VCaP (cell line): ENCODE results near the gene ALG12.

Experiments
- H3K27ac ChIP-seq: fragments of 450-650 bp; 2 replicates; pipeline ENCODE4 v1.5.1; 2017
- TF ChIP-seq, protein P1 (sequence below): fragments of 450-650 bp; conservative IDR thresholded peaks from 2 replicates; pipeline ENCODE4 v1.5.1; 2017; ENCODE audit warnings: mild to moderate bottlenecking, moderate library complexity

ALG12 gene

GRCh38 chr22:49894322-49895054, 23.8 kb downstream of the ALG12 start:
- TF ChIP-seq, protein P1, sequence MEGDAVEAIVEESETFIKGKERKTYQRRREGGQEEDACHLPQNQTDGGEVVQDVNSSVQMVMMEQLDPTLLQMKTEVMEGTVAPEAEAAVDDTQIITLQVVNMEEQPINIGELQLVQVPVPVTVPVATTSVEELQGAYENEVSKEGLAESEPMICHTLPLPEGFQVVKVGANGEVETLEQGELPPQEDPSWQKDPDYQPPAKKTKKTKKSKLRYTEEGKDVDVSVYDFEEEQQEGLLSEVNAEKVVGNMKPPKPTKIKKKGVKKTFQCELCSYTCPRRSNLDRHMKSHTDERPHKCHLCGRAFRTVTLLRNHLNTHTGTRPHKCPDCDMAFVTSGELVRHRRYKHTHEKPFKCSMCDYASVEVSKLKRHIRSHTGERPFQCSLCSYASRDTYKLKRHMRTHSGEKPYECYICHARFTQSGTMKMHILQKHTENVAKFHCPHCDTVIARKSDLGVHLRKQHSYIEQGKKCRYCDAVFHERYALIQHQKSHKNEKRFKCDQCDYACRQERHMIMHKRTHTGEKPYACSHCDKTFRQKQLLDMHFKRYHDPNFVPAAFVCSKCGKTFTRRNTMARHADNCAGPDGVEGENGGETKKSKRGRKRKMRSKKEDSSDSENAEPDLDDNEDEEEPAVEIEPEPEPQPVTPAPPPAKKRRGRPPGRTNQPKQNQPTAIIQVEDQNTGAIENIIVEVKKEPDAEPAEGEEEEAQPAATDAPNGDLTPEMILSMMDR = no peak
- no peak overlapping the region for H3K27ac ChIP-seq

DNA sequence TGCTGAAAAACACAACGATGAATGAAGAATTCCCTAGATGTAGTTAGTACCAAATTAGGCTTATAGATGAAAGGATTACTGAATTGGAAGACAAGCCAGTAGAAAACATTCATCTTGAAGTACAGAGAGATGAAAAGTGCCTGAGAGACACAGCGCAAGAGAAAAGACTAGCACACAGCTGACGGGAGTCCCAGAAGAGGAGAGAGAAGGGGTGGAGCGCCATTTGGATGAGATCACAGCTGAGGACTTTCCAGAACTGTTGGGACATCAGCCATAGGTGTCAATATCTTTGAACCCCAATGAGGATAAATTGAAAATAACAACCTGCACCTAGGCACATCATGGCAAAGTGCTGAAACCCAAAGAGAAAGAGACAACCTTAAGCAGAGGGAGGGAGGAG, 25.2 kb downstream of the ALG12 start:
- TF ChIP-seq, protein P1 = no peak
- H3K27ac ChIP-seq = no peak overlapping the region; the same call in 1 of the 2 replicates

- peak overlapping the region; percentile 27; the same call in 1 of the 2 replicates for H3K27ac ChIP-seq
- TF ChIP-seq, protein P1 = no peak
Observed at GRCh38 chr22:49892226-49892899, 25.9 kb downstream of the ALG12 start.

DNA sequence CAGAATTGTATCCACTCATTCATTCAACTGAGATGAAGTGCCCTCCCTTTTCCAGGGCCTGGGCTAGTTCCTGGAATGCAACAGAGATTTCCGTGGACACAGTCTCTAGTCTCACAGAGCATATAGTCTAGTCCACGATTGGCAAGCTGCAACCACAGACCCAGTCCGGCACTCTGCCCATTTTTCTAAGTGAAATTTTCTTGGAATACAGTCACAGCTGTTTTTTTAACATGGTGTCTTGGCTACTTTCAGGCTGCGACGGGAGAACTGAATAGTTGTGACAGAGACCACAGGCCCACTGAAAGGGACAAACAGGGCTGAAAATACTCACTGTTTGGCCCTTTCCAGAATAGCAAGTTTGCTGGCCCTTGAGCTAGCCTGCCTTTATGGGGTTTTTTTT, 29.2 kb downstream of the ALG12 start:
- H3K27ac ChIP-seq = no peak overlapping the region
- TF ChIP-seq, protein P1 = no peak

GRCh38 chr22:49887702-49888101, 30.5 kb downstream of the ALG12 start:
- no peak overlapping the region for H3K27ac ChIP-seq
- TF ChIP-seq, protein P1 = no peak

GRCh38 chr22:49887064-49887451, 31.2 kb downstream of the ALG12 start:
- TF ChIP-seq, protein P1 = no peak
- no peak overlapping the region for H3K27ac ChIP-seq

DNA sequence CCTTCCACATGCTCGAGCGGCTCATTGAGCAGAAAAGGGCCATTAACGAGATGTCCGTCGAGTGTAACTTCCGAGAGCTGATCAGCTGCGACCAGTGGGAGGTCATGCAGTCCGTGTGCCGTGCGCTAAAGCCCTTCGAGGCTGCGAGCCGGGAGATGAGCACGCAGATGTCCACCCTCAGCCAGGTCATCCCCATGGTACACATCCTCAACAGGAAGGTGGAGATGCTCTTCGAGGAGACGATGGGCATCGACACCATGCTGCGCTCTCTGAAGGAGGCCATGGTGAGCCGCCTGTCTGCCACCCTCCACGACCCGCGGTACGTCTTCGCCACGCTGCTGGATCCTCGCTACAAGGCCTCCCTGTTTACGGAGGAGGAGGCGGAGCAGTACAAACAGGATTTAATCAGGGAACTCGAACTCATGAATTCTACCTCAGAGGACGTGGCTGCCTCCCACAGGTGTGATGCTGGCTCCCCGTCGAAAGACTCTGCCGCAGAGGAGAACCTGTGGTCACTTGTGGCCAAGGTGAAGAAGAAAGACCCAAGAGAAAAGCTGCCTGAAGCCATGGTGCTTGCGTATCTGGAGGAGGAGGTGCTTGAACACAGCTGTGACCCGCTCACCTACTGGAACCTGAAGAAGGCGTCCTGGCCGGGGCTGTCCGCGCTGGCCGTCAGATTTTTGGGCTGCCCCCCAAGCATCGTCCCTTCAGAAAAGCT, 31.7 kb downstream of the ALG12 start:
- no peak overlapping the region for H3K27ac ChIP-seq
- TF ChIP-seq, protein P1 = no peak
